ENCODE measurements around the gene IFNAR2.

GRCh38 chr21:33211732-33212131 is 18.0 kb upstream of the IFNAR2 start:
- TF ChIP-seq POLR2A (IDR thresholded peaks at IDR 0.05): no peak
- TF ChIP-seq CTCF (IDR thresholded peaks at IDR 0.05): no peak
